AG04450 (cell line): Measurements from ENCODE around the gene CFAP77. TPM values are rescaled to one million over a fixed set of nuclear protein-coding genes. Genes with fewer than 3 reads are reported as not detected.

Experiments
- CTCF ChIA-PET: fragments of 300-600, 350-600 bp; formaldehyde crosslinking; extraction: SDS; loops from one replicate; lab custom pipeline; 2022; ENCODE audit warnings: antibody characterized with exemption, inconsistent platforms; lab: Charles Lee
- POLR2A ChIA-PET: fragments of 350-600 bp; formaldehyde crosslinking; extraction: SDS; loops from one replicate; lab custom pipeline; 2021; ENCODE audit warnings: antibody characterized with exemption, inconsistent platforms; lab: Yijun Ruan, JAX
- DNase-seq: peaks from one replicate; pipeline ENCODE4 v3.0.0-alpha.2; 2011; ENCODE audit warnings: low read depth, low spot score
- H3K27ac ChIP-seq: one replicate; pipeline ENCODE4 v1.5.1; 2012; ENCODE audit warnings: low read depth, low read length, control low read depth
- H3K27me3 ChIP-seq: one replicate; pipeline ENCODE4 v1.6.0; 2012; ENCODE audit warnings: low read length; ENCODE audit not compliant: control insufficient read depth, insufficient read depth
- H3K4me3 ChIP-seq: 2 replicates; pipeline ENCODE4 v1.5.1; 2011; ENCODE audit warnings: mild to moderate bottlenecking, low read depth, low read length, control low read depth
- H3K9me3 ChIP-seq: 2 replicates; pipeline ENCODE4 v1.5.1; 2012; ENCODE audit warnings: low read length; ENCODE audit not compliant: control insufficient read depth, insufficient read depth
- polyA plus RNA-seq: library from polyadenylated mRNA; depleted of rRNA; stranded (reverse); fragments of >200 nt; gene quantifications from 2 replicates; pipeline ENCODE4 v1.2.3, GENCODE V29; 2011
- TF ChIP-seq, protein P1 (sequence below): IDR thresholded peaks from 2 replicates; pipeline ENCODE4 v1.5.1; 2011; ENCODE audit warnings: low read depth, low read length, control low read depth, inconsistent platforms

CFAP77 gene
- polyA plus RNA-seq, 1 experiment = not detected

- no peak overlapping the region for H3K27ac ChIP-seq
- TF ChIP-seq, protein P1, sequence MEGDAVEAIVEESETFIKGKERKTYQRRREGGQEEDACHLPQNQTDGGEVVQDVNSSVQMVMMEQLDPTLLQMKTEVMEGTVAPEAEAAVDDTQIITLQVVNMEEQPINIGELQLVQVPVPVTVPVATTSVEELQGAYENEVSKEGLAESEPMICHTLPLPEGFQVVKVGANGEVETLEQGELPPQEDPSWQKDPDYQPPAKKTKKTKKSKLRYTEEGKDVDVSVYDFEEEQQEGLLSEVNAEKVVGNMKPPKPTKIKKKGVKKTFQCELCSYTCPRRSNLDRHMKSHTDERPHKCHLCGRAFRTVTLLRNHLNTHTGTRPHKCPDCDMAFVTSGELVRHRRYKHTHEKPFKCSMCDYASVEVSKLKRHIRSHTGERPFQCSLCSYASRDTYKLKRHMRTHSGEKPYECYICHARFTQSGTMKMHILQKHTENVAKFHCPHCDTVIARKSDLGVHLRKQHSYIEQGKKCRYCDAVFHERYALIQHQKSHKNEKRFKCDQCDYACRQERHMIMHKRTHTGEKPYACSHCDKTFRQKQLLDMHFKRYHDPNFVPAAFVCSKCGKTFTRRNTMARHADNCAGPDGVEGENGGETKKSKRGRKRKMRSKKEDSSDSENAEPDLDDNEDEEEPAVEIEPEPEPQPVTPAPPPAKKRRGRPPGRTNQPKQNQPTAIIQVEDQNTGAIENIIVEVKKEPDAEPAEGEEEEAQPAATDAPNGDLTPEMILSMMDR = no peak
- CTCF ChIA-PET = no interaction called here
- H3K9me3 ChIP-seq = 0 out of 2 replicates have a peak, but pooled peaks cover 2% of the 10 kb centered on the region
- peaks cover 23% of the 10 kb centered on the region for H3K27me3 ChIP-seq
- H3K4me3 ChIP-seq = no peak overlapping the region
- POLR2A ChIA-PET = no interaction called here
- DNase-seq = no peak
Measured at GRCh38 chr9:132461971-132462370, 52.0 kb downstream of the CFAP77 start.

- no peak for DNase-seq
- Histone ChIP-seq H3K4me3 (no peak overlapping the region), H3K27me3 (peaks cover 21% of the 10 kb centered on the region), H3K9me3 (no peaks in the 10 kb centered on the region), H3K27ac (no peak overlapping the region)
- TF ChIP-seq, protein P1 = no peak
- CTCF ChIA-PET = no interaction called here
- POLR2A ChIA-PET = no interaction called here
Measured at GRCh38 chr9:132464547-132464946, 54.5 kb downstream of the CFAP77 start.

GRCh38 chr9:132465131-132465635, 55.2 kb downstream of the CFAP77 start:
- peaks cover 21% of the 10 kb centered on the region for H3K27me3 ChIP-seq
- TF ChIP-seq, protein P1 = no peak
- ChIA-PET CTCF (no interaction called here), POLR2A (no interaction called here)
- H3K27ac ChIP-seq = no peak overlapping the region
- H3K9me3 ChIP-seq = no peaks in the 10 kb centered on the region
- DNase-seq = no peak
- H3K4me3 ChIP-seq = no peak overlapping the region

DNA sequence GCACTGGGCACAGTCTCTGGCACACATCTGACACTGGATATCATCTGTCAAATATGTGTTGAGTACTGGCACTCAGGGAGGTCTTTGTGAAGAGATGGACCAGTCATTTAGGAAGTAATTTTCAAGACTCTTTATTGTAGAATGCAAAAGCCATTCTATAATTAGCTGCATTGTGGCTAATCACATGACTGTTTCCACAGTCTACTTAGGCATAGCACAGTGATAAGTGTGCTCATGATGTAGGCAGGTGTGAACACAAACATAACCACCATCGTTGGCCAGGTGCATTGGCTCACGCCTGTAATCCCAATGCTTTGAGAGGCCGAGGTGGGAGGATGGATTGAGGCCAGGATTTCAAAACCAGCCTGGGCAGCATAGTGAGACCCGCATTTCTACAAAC, 62.2 kb downstream of the CFAP77 start:
- no peaks in the 10 kb centered on the region for H3K9me3 ChIP-seq
- DNase-seq = no peak
- no peak overlapping the region for H3K27ac ChIP-seq
- TF ChIP-seq, protein P1 = no peak
- peaks cover 32% of the 10 kb centered on the region for H3K27me3 ChIP-seq
- POLR2A ChIA-PET = no interaction called here
- H3K4me3 ChIP-seq = no peak overlapping the region
- CTCF ChIA-PET = no interaction called here

DNA sequence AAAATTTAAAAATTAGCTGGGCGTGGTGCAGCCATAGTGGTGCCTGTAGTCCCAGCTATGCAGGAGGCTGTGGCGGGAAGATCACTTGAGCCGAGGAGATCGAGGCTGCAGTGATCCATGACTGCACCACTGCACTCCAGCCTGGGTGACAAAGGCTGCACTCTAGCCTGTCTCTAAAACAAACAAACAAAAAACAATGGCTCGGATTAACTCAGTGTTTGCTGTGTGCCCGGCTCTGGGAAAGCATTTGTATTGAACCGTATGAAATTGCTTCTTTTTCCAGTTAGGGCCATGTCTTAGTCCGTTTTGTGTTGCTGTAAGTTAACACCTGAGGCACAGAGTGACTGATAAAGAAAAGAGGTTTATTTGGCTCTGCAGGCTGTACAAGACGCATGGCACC, 62.6 kb downstream of the CFAP77 start:
- no peaks in the 10 kb centered on the region for H3K9me3 ChIP-seq
- CTCF ChIA-PET = no interaction called here
- DNase-seq = no peak
- no peak overlapping the region for H3K4me3 ChIP-seq
- peaks cover 31% of the 10 kb centered on the region for H3K27me3 ChIP-seq
- POLR2A ChIA-PET = no interaction called here
- H3K27ac ChIP-seq = no peak overlapping the region
- TF ChIP-seq, protein P1 = no peak
